HG03558 (cell line): ENCODE measurements around the gene NOL12.
A peak's percentile ranks its signal among the peaks of the same experiment; 100 is the strongest.
"Not testable (repeated sequence)": the region's sequence is repeated elsewhere in the genome, so short reads cannot be mapped to it uniquely, and the experiment has no call there.

Source experiments
- ATAC-seq: cut with Tn5 transposase; IDR thresholded peaks from one replicate; pipeline ENCODE4 v1.9.1; 2021; ENCODE audit warnings: moderate number of reproducible peaks; ENCODE audit not compliant: unreplicated experiment; ENCODE audit errors: extremely low read depth

NOL12 gene

GRCh38 chr22:37686002-37686982, at the start of gene NOL12:
NOL12 (plus strand) TSS chr22:37686343; CDS start chr22:37686393, 50 bp downstream.
- peak; percentile 40 for ATAC-seq

DNA sequence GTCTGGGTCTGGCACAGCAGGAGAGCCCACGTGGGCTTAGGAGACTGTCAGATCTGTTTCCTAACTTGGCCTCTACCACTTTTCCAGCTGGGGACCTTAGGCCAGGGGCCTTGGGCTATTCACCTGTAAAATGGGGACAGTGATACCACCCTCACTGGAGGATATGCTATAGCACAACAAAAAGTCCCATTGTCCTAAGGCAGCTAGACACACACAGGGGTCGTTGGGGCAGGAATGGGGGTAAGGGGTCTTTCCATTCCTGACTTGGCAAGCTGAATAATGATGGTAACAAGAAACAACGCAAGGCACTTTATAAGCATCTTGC, 49.2 kb upstream of the NOL12 start:
- no peak for ATAC-seq

DNA sequence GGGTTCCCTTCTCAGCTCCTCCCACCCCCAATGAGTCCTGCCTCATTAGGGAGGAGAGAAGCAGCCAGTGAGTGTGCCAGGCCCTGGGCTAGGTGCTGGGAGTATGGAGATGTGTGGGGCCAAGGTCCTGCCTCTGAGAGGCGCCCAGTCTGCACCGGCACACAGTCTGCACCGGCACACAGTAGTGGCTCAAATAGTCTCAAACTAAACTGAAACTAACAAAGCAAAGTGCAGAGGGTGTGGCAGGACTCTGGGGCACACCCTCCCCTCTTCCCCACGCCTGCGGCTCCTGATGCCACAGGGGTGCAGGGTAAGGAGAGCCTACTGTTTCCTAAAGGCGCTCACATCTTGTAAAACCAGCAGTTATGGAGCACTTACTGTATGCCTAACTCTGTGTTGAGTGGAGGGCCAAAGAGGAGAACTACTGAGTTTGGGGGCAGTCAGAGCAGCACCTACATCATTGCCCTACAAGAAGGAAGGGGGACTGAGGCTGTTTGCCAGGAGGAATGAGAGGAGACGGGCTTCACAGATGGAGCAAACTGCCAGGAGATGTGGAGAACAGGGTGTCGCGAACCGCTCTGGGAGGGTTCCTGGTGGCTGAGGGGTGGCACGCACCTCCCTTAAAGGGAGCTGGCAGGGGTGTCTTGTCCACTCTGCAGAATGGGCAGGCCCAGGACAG, 47.6 kb upstream of the NOL12 start:
- no peak for ATAC-seq

DNA sequence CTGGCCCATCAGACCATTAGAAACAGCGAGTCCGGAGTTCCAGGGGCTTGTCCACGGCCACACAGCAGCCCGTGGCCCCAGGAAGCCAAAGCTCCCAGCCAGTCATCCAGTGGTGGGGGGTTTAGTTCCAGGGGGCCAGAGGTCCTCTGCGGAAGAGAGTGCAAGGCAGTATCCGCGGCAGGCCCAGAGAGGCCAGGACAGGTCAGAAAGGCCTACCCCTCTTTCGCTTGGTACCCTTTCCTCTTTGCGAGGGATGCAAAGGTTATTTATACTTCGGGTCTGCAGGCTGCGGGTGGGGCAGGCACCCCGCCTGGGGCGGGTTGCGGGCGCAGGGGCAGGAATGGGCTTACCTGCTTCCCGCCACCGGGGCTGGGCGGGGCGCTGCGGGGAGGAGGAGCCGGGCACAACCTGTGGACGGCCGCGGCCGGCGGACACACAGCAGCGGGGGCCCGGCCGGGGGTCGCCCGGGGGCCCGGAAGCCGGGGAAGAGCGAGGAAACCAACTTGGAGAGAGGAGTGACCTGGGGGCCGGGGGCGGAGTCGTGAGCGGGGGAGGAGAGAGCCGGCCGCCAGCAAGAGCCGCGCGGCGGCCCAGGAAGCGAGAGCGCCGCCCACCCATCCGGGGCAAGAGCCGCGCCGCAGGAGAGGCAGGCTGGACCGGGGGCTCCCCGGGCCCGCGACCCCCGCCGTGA, 46.9 kb upstream of the NOL12 start, which contains the start of gene SH3BP1:
Gene SH3BP1, plus strand, starts transcription at position 600 of the 691 bp plus-strand sequence. CDS start 119 bp downstream, outside the sequence.
- no peak for ATAC-seq

- no peak for ATAC-seq
Measured at GRCh38 chr22:37639771-37640590, 46.2 kb upstream of the NOL12 start.

- ATAC-seq, result no peak
Measured at GRCh38 chr22:37640591-37641560, 45.3 kb upstream of the NOL12 start.

DNA sequence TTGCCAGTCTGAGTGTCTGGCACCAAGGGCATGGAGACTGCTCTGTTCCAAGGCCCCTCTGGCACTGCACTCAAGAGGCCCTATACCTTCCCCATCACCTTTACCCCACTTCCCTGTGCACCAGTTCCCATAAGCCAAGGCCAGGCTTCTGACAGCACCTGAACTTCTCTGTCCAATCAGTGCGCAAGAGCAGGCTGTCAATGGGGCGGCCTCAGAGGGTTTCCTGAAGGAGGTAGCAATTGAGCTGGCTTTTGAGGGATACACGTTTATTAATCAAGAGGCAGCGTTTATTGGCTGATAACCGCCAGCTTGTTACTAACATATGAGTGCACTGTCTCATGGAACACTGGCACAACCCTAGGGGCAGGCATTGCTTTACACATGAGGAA, 44.6 kb upstream of the NOL12 start:
- no peak for ATAC-seq

- no peak for ATAC-seq
Measured at GRCh38 chr22:37643225-37643847, 42.8 kb upstream of the NOL12 start.

- no peak for ATAC-seq
Measured at GRCh38 chr22:37647317-37647716, 38.8 kb upstream of the NOL12 start.

DNA sequence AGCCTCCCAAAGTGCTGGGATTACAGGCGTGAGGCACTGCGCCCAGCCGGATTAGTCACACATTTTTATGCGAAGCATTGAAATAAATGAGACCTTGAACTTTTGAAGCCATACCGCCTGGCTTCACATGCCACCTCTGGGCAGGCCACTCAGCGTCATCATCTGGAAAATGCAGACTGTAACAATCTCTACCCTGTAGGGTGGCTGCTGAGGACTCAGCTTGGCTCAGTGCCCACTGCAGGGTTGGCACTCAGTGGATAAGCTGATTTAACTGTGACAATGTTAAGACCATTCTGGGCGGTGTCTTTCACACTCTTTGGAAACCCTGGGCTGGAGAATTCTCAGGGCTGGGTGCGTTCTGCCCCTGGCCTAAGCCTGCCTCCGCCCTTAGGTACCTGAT, 38.2 kb upstream of the NOL12 start:
- no peak for ATAC-seq

DNA sequence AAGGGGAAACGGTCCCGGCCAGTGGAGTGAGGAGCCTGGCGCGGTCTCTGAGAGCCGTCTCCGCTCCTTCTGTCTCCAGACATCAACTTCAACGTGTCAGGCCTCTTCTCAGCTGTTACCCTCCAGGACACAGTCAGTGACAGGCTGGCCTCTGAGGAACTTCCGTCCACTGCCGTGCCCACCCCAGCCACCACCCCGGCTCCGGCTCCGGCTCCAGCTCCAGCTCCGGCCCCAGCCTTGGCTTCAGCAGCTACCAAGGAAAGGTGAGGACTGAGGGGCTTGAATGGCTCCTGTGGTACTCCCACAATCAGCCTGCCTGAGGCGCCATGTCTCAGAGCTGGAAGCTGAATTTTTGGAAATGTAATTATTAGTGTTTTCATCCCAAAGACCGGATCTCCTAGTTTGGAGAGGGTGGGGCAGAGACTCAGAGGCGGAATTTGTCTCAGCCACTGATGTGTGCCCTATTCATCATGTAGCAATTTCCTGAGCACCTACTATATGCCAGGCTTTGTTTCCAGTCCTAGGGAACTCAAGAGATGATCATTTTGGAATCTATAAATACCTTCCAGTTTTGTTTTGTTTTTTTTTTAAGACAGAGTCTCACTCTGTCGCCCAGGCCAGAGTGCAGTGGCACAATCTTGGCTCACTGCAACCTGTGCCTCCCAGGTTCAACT, 35.5 kb upstream of the NOL12 start:
- ATAC-seq, result no peak

DNA sequence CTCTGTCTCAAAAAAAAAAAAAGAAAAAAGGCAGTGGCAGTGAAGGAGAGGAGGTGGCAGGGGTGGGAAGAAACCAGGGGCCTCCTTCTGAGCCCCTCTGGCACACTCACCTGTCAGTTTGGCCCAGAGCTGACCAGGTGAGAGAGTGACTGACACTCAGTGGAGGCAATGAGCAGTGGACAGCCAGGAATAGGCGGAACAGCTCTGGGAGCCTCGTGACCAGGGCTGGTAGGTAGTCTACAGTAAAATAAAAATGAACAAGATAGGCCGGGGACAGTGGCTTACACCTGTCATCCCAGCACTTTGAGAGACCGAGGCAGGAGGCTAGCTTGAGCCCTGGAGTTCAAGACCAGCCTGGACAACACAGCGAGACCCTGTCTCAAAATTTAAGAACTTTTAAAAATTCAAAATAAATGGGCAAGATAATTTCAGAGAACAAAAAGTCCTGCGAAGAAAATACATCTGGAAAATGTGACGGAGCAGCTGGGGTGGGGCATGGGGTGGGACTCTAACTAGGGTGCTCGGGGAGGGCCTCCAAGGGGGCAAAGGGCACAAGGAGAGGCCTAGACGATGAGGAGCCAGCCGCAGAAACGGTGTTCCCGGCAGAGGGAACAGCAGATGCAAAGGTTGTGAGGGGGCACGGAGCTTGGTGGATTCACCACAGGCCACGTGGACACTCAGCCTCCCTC, 31.4 kb upstream of the NOL12 start:
- no peak for ATAC-seq

DNA sequence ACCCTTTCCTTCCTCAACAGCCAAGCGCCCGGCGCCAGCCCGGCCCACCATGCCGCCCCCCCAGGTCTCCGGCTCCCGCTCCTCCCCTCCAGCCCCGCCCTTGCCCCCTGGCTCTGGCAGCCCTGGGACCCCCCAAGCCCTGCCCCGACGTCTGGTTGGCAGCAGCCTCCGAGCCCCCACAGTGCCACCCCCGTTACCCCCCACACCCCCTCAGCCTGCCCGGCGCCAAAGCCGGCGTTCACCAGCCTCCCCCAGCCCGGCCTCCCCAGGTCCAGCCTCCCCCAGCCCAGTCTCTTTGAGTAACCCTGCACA, 30.9 kb upstream of the NOL12 start:
- no peak for ATAC-seq

- ATAC-seq, result not testable (repeated sequence)
Measured at GRCh38 chr22:37656583-37656982, 29.6 kb upstream of the NOL12 start.

DNA sequence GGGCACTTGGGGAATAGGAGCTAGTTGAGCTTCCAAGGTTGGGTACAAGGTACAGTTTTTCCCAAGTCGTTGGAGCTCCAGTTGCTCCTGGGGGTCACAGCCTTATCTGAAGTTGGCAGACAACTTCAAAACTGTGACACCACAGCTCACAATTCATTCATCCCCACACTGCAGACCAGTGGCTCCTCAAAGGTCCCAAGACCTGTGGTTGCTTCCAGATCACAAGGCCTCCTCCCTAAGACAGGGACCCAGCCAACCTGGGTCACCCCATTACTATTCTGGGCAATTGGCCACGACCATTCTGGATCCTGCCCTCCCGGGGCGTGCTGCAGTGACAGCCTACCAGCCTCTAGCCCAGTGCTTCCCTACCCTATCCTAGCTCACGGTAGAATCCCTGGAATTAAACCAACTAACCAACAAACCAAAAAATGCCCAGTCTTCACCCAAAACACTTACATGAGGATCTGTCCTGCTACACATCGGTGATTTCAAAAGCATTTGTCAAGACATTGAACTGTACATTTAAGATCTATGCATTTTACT, 28.5 kb upstream of the NOL12 start:
- no peak for ATAC-seq

DNA sequence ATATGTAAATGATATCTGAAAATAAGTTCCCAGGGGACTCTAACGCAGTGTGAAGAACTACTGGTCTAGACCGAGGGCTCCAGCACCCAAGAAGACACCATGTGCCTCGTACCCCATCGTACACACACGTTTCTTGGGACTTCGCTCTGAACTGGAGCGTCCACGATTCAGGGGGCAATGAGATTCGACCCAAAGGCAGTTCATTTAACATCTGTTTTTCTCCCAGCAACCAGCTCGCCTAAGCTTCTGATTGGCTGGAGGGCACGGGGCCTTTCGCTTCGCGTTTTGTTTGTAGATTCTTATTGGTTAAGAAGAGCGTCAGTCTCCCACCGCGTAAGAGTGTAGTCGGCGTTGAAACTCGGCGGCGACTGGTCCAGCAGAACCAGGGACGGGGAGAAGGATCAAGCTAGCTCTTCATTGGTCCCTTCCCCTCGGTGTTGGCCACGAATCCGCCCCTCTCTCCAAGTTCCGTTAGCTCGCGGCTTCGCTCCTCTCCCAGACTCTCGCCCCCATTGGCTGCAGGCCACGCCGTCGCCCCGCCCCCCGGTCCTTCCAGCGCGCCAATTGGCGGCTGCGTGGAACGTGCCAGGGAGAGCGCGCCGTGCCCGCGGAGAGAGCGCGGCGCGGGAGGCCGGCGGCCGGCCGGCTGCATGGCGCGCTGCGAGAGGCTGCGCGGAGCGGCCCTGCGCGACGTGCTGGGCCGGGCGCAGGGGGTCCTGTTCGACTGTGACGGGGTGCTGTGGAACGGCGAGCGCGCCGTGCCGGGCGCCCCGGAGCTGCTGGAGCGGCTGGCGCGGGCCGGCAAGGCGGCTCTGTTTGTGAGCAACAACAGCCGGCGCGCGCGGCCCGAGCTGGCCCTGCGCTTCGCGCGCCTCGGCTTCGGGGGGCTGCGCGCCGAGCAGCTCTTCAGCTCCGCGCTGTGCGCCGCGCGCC, 27.7 kb upstream of the NOL12 start, which contains the start of gene PDXP:
Gene PDXP, plus strand, starts transcription at position 591 of the 933 bp plus-strand sequence. Its CDS starts 60 bp downstream, at position 651.
- ATAC-seq, result peak; percentile 47
